ENCODE data around the gene NAV2.

DNA sequence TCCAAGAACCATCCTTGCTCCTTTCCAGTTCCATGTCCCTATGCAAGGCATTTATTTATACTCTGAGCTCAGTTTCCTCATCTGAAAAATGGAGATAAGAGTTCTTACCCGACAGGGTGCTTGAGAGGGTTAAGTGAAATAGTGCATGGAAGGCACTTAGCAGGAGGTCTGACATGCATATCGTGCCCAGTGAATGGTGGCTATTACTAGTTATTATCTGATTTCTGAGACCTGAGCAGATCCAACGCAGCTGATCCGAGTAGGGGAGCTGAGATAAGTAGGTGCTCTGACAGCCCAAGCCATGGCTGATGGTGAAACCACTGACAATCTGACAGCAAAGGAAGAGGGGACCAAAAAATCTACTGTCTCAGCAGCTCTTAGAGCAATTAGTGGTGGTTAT lies 24.9 kb downstream of the NAV2 start:
- TF ChIP-seq POLR2A (IDR thresholded peaks at IDR 0.05), result no peak
- TF ChIP-seq, protein P1, sequence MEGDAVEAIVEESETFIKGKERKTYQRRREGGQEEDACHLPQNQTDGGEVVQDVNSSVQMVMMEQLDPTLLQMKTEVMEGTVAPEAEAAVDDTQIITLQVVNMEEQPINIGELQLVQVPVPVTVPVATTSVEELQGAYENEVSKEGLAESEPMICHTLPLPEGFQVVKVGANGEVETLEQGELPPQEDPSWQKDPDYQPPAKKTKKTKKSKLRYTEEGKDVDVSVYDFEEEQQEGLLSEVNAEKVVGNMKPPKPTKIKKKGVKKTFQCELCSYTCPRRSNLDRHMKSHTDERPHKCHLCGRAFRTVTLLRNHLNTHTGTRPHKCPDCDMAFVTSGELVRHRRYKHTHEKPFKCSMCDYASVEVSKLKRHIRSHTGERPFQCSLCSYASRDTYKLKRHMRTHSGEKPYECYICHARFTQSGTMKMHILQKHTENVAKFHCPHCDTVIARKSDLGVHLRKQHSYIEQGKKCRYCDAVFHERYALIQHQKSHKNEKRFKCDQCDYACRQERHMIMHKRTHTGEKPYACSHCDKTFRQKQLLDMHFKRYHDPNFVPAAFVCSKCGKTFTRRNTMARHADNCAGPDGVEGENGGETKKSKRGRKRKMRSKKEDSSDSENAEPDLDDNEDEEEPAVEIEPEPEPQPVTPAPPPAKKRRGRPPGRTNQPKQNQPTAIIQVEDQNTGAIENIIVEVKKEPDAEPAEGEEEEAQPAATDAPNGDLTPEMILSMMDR (IDR thresholded peaks at IDR 0.05), result no peak
- TF ChIP-seq POLR2AphosphoS5 (IDR thresholded peaks at IDR 0.05), result no peak
- TF ChIP-seq EP300 (IDR thresholded peaks at IDR 0.05), result no peak
